ENCODE data around the gene UNC13B.

DNA sequence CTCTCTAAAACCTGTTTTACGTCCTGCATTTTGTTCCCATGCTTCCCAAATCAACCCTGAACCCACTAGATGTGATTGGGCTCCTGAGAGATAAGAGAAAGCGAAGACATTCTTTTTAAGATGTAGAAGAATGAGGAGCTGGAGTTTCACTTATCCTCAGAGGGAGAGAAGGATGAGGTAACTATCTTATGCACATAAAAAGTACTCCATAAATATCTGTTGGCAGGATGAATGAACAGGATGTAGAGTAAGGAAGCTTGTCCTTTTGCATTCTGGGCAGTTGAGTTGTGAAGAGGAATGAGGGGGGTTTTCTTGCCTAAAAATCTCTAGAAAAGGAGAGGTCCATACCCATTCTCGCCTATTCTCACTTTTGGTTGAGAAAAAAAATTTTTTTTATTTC lies 163.2 kb downstream of the UNC13B start:
- TF ChIP-seq POLR2A (IDR thresholded peaks at IDR 0.05; ENCODE audit: low read depth, low read length) = no peak
- no peak for TF ChIP-seq POLR2AphosphoS5 (IDR thresholded peaks at IDR 0.05; ENCODE audit: low read depth, low read length)

All from GM12892 (cell line).